Tibial artery (tissue), 4 donors: ENCODE measurements around the gene MGAT5B.

Experiments
- DNase-seq, 2 donors: peaks; one replicate each; pipeline ENCODE4 v3.0.0-alpha.2; 2019
- H3K27ac ChIP-seq, 2 donors: fragments of 200-600 bp; sonication (generic) in 1 of 2; 1 replicate in 1 of 2; 2 replicates in 1 of 2; pipeline ENCODE4 v1.5.1; 2018 to 2019; ENCODE audit warnings: mild to moderate bottlenecking in 1 of 2
- H3K27me3 ChIP-seq, 2 donors: fragments of 200-600 bp; sonication (generic) in 1 of 2; one replicate each; pipeline versions ENCODE4 v1.5.1 to v1.6.0; 2016 to 2019
- H3K36me3 ChIP-seq, 3 donors: fragments of 200-600 bp; sonication (generic) in 2 of 3; one replicate each; pipeline ENCODE4 v1.5.1; 2016 to 2019; ENCODE audit warnings: mild to moderate bottlenecking in 2 of 3
- H3K4me1 ChIP-seq, 4 donors: fragments of 200-600 bp; sonication (generic) in 2 of 4; 1 replicate in 3 of 4; 2 replicates in 1 of 4; pipeline ENCODE4 v1.5.1; 2016 to 2019
- H3K4me3 ChIP-seq, 2 donors: fragments of 200-600 bp; sonication (generic) in 1 of 2; 1 replicate in 1 of 2; 2 replicates in 1 of 2; pipeline ENCODE4 v1.5.1; 2018 to 2019; ENCODE audit warnings: mild to moderate bottlenecking in 2 of 2
- H3K9me3 ChIP-seq, 3 donors: fragments of 200-600 bp; sonication (generic) in 1 of 3; one replicate each; pipeline ENCODE4 v1.5.1; 2016 to 2019
- CTCF ChIP-seq, 2 experiments: fragments of 200-600 bp in 1 of 2; fragments of 450-650 bp in 1 of 2; IDR thresholded peaks; one replicate each; pipeline ENCODE4 v1.5.1; 2017 to 2019; ENCODE audit warnings: antibody characterized with exemption in 2 of 2, mild to moderate bottlenecking in 1 of 2, moderate library complexity in 1 of 2
- intact Hi-C: fragments of 100-400 bp; cut with DNase I; formaldehyde crosslinking; loops from one replicate; pipeline ENCODE4 v1.15.0; 2023; ENCODE audit warnings: low total_unique reads

Gene MGAT5B

GRCh38 chr17:76995387-76996105 is 127.3 kb downstream of the MGAT5B start:
- DNase-seq, result no peak
- intact Hi-C loops, result no loop called here
- Histone ChIP-seq H3K9me3 (no peaks in the 10 kb centered on the region), H3K27me3 (peaks cover 0 to 64% of the 10 kb centered on the region in 2 donors), H3K4me1 (no peaks in the 10 kb centered on the region), H3K4me3 (no peak overlapping the region), H3K36me3 (no peaks in the 10 kb centered on the region), H3K27ac (no peak overlapping the region)
- TF ChIP-seq CTCF (IDR thresholded peaks at IDR 0.05), result no peak

GRCh38 chr17:76996741-76997694 is 128.8 kb downstream of the MGAT5B start:
- Histone ChIP-seq H3K36me3 (no peaks in the 10 kb centered on the region), H3K9me3 (no peaks in the 10 kb centered on the region)
- intact Hi-C loops, result no loop called here

GRCh38 chr17:76997981-76998531 is 129.9 kb downstream of the MGAT5B start:
- intact Hi-C loops, result no loop called here
- Histone ChIP-seq H3K4me3 (no peak overlapping the region), H3K9me3 (no peaks in the 10 kb centered on the region), H3K36me3 (no peaks in the 10 kb centered on the region), H3K27ac (no peak overlapping the region), H3K27me3 (peaks cover 0 to 58% of the 10 kb centered on the region in 2 donors), H3K4me1 (no peaks in the 10 kb centered on the region)
- no peak for DNase-seq
- no peak for TF ChIP-seq CTCF (IDR thresholded peaks at IDR 0.05)

More at GRCh38 chr17:76996741-76997694, 128.8 kb downstream of the MGAT5B start:
- H3K4me1 ChIP-seq, result no peaks in the 10 kb centered on the region
- DNase-seq, result no peak
- peaks cover 0 to 64% of the 10 kb centered on the region in 2 donors for H3K27me3 ChIP-seq
- no peak overlapping the region for H3K4me3 ChIP-seq
- H3K27ac ChIP-seq, result no peak overlapping the region
- TF ChIP-seq CTCF (IDR thresholded peaks at IDR 0.05), result no peak

GRCh38 chr17:76998839-76999238 is 130.6 kb downstream of the MGAT5B start:
- Histone ChIP-seq H3K4me3 (no peak overlapping the region), H3K36me3 (no peaks in the 10 kb centered on the region), H3K27ac (no peak overlapping the region), H3K27me3 (peaks cover 0 to 61% of the 10 kb centered on the region in 2 donors), H3K4me1 (no peaks in the 10 kb centered on the region), H3K9me3 (no peaks in the 10 kb centered on the region)
- no peak for DNase-seq
- no peak for TF ChIP-seq CTCF (IDR thresholded peaks at IDR 0.05)
- intact Hi-C loops, result no loop called here
